Esophagus mucosa (tissue), 1 donor: Measurements from ENCODE around the gene SMDT1. TPM values are rescaled to one million over a fixed set of nuclear protein-coding genes. Genes with fewer than 3 reads are reported as not detected.
"Not testable (repeated sequence)": the region's sequence is repeated elsewhere in the genome, so short reads cannot be mapped to it uniquely, and the experiment has no call there.

Experiments used
- ATAC-seq: fragments of 200-7000 bp; cut with Tn5 transposase; one replicate; pipeline ENCODE4 v1.9.1; 2020
- total RNA-seq: library from RNA; stranded (reverse); gene quantifications from one replicate; pipeline ENCODE4 v1.2.4, GENCODE V29; 2023
- donor health status: DM: yes; HTN: yes; CAD: no.

SMDT1 gene
- total RNA-seq, 1 donor from 2014 or later: 86.4 TPM

GRCh38 chr22:42070517-42071422 lies 8.7 kb upstream of the SMDT1 start, which contains the start of gene NAGA:
Gene NAGA, minus strand, starts transcription at chr22:42070812. Its CDS starts 515 bp downstream, at chr22:42070297.
- ATAC-seq: peak; percentile 93

- ATAC-seq: not testable (repeated sequence)
These were observed 8.0 kb upstream of the SMDT1 start for GRCh38 chr22:42071508-42071907.

GRCh38 chr22:42072606-42073330 lies 6.7 kb upstream of the SMDT1 start:
- ATAC-seq: no peak

GRCh38 chr22:42073621-42074041 lies 5.9 kb upstream of the SMDT1 start:
- no peak for ATAC-seq

DNA sequence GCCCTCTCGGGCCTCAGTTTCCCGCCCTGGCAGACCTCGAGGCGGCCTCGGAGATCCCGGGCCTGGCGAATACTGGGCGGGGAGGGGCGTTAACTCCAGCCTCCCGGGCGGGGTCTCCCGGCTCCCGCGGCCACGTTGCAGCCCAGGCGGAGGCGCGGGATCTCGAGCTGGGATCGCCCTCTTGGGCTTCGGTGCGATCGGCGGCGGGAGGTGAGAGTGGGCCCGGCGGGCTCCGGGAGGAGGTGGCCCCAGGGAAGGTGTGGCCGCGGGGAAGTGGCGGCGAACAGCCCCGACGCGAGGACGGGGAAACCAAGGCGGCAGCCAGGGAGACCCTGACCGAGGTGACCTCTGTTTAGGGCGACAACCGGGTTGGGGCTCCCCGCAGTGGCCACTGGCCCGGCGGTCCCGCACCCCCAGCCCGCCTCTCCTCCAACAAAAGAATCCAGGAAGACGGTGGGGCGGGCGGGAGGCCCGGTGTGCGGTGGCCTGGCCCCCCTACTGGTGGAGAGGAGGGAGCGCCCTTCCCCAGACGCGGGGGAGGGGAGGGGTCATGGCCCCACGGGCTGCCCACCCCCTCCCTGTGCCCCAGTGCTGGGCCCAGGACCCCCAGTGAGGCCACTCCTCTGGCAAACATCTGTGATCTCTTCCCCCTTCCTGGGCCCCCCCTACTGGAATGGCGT lies 5.2 kb upstream of the SMDT1 start, which contains the start of gene PHETA2:
Gene PHETA2 (plus strand): TSS at position 117 of the 680 bp plus-strand sequence. CDS start 3,046 bp downstream, outside the sequence.
- ATAC-seq: no peak

DNA sequence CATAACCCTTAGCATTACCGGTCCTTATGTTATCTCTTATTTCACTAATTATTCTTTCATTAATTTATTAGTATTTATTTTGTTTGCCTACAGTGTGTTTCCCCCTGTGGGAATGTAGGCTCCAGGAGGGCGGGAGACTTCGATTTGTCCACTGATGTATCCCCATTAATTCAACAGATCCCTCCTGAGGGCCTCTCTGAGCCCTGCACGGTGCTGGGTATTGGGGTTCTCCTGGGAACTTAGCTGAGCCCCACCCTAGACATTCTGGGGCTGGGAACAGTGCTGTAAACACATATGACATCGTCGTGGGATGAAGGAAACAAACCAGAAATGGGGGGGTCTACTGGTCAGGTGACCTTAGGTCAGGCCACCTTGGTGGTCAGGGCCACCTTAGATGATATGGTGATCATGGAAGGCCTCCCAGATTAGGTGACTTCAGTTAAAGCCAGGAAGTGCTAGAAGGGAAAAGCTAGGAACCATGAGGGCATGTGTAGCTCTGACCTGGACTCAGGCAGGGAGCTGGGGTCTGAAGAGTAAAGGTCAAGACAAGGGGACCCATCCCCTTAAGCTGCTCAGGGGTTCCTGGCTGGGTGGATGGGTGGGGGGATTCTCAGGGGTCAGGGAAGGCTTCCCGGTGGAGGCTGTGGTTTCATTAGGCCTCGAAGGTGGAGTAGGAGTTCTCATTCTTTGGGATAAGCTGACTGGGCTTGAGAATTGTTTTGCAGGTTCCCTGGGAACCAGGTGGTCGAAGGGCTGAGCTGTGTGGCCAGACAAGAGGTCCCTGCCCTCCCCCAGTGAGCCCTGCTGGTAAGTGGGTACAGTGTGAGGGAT lies 4.4 kb upstream of the SMDT1 start:
- no peak for ATAC-seq

- no peak for ATAC-seq
These were observed 2.6 kb upstream of the SMDT1 start for GRCh38 chr22:42076764-42077485.

- ATAC-seq: no peak
These were observed 1.9 kb upstream of the SMDT1 start for GRCh38 chr22:42077486-42078125.

GRCh38 chr22:42078469-42079318 lies 806 bp upstream of the SMDT1 start:
- ATAC-seq: peak; percentile 17

DNA sequence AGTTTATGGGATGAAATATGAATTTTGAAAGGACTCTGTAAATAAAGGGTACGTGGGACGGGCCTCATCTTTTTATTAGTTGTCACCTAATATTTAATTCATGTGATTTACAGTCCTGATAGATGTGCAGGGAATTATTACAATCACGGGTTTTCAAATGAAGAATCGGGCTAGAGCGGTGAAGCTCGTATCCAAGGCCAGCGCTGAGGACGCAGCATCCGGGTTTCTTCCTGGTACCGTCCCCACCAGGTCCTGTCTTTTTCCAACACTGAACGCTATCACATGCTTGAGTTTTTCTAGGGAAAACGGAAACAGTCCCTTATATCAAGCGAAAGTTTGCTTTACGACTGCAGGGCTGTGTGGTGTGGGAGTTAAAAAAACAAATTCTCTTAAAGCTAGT lies 787 bp downstream of the SMDT1 start:
- no peak for ATAC-seq

- no peak for ATAC-seq
These were observed 3.6 kb downstream of the SMDT1 start for GRCh38 chr22:42083119-42083518.

DNA sequence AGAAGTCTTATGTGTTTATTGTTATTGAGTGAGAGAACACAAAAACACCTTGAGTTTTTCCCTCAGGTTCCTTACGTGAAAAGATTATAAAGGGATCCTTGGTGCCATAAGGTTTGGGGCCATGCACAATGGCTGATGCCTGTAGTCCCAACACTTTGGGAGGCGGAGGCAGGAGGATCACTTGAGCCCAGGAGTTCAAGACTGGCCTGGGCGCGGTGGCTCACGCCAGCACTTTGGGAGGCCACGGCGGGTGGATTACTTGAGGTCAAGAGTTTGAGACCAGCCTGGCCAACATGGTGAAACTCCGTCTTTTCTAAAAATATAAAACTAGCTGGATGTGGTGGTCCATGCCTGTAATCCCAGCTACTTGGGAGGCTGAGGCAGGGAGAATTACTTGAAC lies 5.4 kb downstream of the SMDT1 start:
- no peak for ATAC-seq

- no peak for ATAC-seq
These were observed 6.6 kb downstream of the SMDT1 start for GRCh38 chr22:42086051-42086450.

DNA sequence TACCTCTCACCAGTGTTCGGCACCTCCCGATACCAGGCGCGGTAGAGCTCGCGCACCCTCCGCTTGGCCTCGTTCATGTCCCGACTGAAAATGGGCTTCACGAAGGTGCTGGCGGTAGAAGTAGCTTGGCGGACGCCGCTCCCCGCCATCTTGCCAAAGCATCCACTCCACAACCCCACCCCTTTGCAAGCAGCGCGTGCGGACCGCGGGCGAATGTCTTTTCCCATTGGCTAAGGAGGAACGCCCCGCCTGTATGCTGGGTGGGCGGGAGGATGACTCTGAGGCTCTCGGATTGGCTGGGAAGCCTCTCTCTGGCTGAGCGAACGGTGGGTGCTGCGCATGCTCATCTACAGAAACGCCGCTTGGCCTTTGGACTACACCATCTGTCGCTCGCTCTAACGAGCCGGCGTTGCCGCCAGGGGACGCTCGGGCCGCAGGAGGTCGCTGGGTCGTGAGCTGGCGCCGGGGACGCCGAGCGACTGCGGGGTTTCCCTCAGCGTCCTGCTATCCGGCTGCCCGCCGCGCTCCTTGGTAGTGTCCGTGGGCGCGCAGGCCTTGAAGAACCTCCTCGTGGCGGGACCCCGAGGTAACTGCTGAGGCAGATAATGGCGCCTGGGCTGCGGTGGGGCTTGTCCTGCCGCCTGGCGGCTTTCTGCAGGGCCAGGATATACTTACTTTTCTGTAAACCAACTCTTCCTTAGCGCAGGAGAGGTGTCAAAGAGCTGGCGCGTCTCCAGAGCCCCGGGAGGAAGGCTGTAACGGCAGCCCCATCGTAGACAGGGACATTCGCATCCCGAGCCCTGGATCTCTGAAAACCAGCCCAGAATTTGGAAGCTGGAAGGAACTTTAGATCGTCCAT lies 11.3 kb downstream of the SMDT1 start, which contains the start of gene NDUFA6:
Gene NDUFA6 (minus strand): TSS at position 177 of the 859 bp plus-strand sequence. CDS start 28 bp downstream, at position 149.
- peak; percentile 98 for ATAC-seq

DNA sequence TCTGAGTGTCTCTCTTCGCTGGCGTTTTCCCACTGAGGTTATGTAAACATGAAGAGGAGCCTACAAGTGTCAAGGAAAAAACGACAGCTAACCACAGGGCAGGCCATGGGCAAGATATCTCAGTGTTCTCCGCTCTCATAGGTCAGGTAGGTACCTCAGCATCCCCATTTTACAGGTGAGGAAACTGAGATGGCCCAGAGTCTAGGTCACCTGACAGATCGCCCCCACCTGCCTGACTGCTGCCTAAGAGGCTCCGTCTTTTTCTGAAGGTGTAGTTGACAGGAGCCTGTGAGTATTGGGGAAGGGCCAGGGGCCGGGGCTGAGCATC lies 11.9 kb downstream of the SMDT1 start:
- peak; percentile 1 for ATAC-seq

DNA sequence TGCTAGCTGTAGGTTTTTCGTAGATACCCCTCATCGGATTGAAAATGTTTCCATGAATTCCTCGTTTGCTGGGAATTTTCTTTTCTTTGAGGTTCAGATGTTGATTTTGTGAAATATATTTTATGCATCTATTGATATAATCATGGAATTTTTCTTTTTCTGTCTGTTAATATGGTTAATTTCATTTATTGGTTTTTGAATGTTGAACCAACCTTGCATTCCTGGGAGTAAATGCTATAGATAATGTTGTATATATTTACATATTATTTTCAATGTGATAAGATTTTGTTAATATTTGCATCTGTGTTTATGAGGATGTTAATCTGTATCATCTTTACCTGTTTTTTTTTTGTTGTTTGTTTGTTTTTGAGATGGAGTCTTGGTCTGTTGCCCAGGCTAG lies 21.7 kb downstream of the SMDT1 start:
- ATAC-seq: no peak

DNA sequence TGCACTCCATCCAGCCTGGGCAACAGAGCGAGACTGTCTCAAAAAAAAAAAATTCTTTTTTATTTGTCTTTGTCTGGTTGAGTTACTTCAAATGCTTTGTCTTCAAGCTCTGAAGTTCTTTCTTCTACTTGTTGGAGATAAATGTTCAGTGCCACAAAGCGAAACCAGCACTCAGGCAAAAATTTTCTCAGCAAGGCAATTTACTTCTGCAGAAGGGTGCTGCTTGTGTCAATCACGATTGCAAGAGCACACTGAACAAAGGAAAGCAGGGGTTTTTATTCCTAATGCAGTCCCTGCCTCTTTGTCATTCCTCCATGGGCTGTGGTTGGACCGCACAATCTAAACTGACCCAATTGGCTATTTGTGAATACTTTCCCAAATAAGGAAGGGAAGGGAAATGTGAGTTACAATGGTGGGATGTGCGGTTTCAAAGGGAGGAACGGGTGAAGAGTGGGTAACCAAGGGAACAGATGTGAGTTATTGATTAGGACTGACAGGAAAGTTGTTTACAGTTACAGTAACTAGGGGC lies 24.9 kb downstream of the SMDT1 start:
- ATAC-seq: not testable (repeated sequence)

GRCh38 chr22:42108848-42109247 lies 29.3 kb downstream of the SMDT1 start:
- no peak for ATAC-seq
